ENCODE results near the gene CISD3.

DNA sequence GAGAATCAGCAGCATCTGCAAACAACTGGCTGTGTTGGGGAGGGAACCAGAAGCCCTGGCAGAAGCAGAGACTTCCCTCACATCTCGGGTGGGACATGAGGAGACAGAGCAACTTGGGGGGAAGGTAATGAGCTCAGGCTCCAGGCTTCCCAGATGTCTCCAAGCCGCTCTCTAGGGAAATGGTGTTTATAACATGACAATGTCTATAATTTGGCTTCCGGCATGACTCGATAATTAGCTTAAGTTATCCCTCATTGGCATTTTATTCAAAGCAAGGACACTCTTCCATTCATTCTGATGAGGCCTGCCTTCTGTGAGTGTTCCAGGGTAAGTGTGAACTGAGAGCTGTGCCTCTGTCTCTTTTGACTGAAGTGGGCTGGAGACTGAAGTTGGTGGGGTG is 39.8 kb upstream of the CISD3 start:
- TF ChIP-seq POLR2A (IDR thresholded peaks at IDR 0.05): no peak
- TF ChIP-seq, protein P1, sequence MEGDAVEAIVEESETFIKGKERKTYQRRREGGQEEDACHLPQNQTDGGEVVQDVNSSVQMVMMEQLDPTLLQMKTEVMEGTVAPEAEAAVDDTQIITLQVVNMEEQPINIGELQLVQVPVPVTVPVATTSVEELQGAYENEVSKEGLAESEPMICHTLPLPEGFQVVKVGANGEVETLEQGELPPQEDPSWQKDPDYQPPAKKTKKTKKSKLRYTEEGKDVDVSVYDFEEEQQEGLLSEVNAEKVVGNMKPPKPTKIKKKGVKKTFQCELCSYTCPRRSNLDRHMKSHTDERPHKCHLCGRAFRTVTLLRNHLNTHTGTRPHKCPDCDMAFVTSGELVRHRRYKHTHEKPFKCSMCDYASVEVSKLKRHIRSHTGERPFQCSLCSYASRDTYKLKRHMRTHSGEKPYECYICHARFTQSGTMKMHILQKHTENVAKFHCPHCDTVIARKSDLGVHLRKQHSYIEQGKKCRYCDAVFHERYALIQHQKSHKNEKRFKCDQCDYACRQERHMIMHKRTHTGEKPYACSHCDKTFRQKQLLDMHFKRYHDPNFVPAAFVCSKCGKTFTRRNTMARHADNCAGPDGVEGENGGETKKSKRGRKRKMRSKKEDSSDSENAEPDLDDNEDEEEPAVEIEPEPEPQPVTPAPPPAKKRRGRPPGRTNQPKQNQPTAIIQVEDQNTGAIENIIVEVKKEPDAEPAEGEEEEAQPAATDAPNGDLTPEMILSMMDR (IDR thresholded peaks at IDR 0.05): no peak
- TF ChIP-seq POLR2AphosphoS5 (IDR thresholded peaks at IDR 0.05): no peak
